Left kidney (tissue), 2 donors: ENCODE data around the gene MYO3B. TPM values are rescaled to one million over a fixed set of nuclear protein-coding genes. Genes with fewer than 3 reads are reported as not detected.
"Not testable (repeated sequence)": the region's sequence is repeated elsewhere in the genome, so short reads cannot be mapped to it uniquely, and the experiment has no call there.

ENCODE experiments used
- DNase-seq: peaks from one replicate; pipeline ENCODE4 v3.0.0-alpha.2; 2013
- polyA plus RNA-seq: library from polyadenylated mRNA; unstranded; fragments of 120-200 nt; gene quantifications from one replicate; pipeline ENCODE4 v1.2.1, GENCODE V29; 2013; ENCODE audit not compliant: insufficient read length

Gene MYO3B
- polyA plus RNA-seq, 1 donor: 7.8 TPM

DNA sequence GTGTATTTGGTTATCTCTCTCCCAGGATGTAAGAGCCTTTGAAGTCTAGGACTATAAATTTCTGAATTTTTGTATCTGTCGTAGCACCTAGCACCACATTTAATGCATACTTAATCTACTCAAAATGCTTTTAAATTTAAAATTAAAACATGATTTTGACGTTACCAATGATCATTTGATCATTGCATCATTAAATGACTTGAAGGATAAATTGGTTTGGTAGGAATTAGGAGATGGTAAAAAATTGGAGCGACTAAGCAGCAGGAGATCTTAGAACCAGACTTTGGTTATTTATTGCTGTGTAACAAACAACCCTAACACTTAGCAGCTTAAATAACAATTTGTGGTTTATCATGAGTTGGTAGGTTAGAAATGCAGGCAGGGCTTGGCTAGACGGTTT is 84.9 kb downstream of the MYO3B start:
- no peak for DNase-seq

DNA sequence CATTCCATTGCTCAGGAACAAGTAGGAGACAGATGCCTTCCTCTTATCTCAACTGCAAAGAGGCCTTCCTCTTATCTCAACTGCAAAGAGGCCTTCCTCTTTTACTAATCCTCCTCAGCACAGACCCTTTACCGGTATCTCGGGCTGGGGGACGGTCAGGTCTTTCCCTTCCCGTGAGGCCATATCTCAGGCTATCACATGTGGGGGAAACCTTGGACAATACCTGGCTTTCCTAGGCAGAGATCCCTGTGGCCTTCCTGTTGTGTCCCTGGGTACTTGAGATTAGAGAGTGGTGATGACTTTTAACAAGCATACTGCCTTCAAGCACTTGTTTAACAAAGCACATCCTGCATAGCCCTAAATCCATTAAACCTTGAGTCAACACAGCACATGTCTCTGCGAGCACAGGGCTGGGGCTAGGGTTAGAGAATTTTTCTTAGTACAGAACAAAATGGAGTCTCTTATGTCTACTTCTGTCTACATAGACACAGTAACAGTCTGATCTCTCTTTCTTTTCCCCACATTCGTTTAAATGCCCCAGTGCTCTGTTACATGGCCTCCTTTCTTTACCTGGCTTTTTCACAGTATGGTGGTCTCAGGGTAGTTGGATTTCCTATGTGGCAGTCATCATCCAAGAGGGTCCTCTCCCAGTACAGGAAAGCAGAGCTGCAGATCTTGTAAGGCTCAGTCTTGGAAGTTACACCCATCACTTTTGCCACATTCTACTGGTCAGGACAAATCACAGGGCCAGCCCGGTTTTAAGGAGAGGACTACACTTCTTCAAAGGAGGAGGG is 86.0 kb downstream of the MYO3B start:
- DNase-seq: not testable (repeated sequence)

DNA sequence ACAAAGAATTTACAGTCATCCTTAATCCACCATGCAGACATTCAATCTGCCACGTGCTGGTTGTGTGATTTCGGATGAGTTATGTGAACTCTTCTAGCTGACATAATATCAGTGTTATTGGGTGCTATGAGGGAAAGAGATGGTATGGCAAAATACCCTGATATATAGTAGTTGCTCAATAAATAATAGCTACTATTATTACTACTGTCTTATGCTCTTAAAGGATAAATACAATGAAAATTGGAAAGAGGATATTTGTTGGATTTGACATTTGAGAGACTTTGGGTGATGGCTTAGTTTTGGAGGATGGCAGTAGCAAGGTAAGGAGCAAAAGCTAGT is 86.5 kb downstream of the MYO3B start:
- no peak for DNase-seq

DNA sequence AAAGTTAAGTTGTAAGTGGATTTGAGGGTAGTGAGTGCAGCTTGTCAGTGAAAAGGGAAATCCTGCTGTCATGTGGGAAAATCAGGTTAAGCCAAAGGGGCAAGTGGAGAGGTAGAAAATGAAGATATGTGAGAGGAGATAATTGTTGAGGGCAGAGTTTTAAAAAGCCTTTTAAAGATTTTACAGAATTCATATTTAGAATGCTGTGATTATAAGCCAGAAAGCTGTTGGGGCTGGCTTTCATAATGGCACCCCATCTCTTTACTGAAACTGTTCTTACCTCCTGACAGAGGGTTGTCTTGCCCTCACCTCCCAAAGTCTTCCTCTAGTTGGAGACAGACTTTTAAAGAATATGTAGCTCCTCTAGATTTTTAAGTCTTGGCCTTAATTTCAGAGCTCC is 86.9 kb downstream of the MYO3B start:
- DNase-seq: no peak

DNA sequence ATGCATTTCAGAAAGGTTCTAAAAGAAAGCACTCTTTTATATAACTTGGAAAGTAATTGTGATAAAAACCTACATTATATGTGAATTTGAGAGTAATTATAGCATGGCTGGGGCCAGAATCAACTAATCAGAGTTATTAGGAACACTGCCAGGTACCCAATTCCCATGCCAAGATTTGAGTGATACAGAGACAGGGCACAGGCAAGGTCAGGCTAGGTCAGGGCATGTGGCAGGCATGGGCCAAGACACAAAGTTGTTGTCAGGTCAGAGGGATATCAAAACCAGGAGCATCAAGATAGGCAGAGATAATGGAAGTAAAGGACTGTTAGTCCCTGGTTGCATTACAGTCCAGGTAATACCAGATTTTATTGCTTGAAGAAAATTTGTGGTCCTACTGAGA is 87.4 kb downstream of the MYO3B start:
- DNase-seq: no peak

DNA sequence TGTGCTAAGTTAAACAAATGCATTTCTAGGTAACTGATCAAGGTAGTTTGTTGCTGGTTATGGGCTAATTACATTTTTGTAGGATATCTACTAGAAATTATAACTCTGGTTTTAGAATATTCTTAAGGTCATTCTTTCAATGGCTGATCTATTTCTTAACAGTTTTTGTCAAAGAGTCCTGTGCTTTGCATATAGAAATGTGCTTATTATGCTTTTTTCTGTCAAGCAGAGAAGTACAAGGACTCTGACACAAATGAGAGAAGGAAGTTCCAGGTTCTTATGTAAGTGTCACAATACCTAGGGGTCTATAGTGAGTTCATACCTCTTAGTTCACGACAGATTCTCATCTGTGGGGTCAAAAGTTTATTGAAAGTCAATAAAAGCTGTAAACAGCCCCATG is 88.4 kb downstream of the MYO3B start:
- no peak for DNase-seq

DNA sequence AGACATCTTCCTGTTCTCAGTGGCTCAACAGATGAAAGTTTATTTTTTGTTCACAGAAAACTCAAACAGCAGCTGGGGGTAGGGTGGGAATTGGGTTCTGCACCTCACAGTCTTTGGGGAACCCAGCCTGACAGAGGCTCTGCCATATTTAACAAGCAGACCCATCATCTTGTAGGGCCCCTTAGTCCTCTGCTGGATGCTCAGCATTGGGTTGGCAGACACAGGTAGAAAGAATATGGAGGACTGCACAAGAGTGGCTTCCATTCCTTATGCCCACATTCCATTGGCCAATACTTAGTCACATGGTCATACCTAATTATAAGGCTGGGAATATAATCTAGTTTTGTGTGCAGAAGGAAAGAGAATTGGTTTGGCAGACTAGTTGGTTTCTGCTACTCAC is 89.1 kb downstream of the MYO3B start:
- no peak for DNase-seq

DNA sequence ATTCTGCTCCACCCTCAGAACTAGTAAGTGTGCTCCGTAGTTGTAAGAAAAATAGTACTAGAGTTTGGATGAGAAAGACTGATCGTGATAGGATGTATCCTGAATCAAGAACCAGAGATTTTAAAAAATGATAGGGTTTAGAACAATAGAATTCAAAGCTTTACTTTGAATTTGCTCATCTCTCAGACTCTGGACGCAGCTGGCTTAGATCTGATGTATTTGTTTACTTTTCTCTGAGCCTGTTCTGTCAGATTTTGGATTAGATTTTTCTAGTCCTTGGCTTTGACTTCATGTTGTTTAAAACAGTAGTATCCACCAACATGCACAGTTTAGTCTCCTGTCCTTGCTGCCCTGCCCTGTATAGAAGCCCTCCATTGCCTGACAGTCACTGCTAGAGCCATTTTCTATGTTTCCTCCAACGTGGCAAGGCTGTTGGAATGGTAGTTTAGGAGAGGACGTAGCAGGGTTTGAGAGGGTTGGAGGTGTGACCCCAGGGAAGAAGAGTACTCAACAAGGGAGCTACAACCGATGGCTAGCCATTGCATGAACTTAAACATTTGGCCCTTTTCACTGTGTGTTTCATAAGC is 92.4 kb downstream of the MYO3B start:
- no peak for DNase-seq

DNA sequence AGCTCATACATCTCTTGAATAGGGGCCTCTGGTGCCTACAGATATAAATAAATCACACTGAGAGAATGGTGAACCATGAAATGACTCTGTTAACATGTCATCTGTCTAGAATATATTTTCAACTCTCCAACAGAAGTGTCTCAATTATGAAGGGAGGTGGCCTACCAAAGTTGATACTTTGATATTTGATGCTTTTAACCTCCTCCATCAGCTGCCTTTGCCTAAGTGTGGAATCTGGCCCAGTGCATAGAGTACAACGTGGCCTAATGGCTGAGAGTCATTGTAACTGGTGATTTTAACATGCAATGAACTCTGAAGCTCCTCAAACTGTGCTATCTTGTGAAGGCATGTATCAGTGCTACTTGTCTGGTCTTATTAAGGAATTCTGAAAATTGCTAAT is 93.4 kb downstream of the MYO3B start:
- DNase-seq: no peak

DNA sequence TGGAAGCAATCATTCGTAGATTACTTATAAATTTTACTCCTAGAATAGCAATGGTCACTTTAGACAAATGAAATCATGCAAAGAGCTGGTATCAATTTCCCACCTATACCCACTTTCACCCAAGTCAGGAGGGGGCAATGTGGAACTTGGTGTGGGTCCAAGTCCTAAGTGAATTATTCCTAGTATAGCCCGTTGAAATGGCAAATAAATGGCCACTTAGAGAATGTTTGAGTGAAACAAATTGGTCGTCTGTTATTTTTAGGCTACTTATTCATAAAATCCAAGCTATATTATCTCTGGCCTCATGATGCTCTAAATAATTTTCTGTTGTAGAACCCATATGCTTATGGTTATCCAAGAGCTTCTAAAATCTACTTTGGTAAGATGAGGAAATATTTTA is 98.1 kb downstream of the MYO3B start:
- no peak for DNase-seq

DNA sequence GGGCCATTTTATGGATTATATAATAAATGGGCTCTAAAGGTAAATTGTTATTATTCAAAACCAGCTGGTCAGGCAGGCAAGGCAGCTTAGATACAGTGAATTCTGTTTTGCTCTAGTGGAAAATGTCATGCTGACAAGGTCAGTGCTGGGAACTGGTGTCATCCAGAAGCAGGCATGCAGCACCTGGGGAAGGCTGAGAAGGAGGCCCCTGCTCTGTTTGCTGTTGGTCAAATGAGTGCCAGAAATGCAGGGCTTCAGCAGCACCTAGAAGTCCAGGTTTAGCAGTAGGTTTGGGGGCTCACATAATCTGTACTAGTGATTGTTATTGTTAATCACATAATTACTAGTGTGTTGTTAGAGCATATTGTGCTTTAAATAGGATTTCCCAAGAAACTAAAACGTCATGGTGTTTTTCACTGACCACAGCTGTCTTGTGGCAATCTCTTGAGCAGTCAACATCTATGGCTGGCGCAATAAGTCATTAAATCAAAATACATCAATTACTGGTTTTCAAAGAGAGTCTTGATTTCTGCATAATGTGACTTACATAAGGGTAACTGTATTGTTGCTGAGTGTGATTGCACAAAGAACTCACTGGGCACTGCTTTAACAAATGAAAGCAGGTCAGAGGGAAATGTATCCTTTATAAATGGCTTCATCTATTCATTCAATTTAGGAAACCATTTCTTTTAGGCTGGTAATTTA is 99.1 kb downstream of the MYO3B start:
- no peak for DNase-seq

DNA sequence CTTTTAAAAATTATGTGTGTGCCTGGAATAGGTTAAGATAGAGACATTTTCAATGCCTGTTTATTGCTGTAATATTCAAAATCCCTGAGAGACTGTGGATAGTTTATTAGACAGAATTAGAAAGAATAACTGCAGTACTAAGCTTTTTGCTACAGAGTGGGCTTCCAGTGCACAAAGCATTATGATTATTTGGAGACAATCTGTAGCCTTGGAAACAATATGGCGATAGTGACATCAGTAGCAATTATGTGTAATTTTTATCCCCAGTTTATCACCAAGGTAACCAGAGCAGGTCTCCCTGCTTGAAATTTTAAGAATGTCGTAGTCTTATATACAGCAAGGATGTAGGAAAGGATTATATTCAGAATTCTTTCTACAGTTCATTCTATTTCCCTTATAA is 100.0 kb downstream of the MYO3B start:
- DNase-seq: no peak

DNA sequence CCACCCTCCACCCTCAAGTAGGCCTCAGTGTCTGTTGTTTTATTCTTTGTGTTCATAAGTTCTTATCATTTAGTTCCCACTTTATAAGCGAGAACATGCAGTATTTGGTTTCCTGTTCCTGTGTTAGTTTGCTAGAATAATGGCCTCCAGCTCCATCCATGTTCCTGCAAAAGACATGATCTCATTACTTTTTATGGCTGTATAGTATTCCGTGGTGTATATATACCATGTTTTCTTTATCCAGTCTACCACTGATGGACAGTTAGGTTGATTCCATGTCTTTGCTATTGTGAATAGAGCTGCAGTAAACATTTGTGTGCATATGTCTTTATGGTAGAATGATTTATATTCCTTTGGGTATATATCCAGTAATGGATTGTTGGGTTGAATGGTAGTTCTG is 101.7 kb downstream of the MYO3B start:
- not testable (repeated sequence) for DNase-seq

DNA sequence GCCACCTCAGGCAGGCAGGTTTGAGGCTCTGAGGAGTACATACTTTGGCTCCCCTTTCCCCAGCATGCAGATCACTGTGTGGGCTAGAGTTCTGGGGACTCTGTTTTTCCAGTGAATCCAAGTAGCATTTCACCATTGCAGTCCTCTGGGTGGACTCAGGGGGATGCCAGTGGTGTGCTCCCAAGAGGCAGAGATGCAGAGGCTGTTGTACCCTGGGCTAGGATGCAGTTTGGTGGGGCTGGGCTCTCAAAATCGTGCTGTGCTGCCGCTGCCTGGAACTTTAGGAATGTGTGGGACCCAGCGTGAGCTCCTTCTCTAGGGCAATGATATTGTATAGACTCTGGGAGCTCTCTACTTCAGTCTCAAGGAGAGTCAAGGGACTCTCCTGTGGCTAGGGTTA is 104.9 kb downstream of the MYO3B start:
- DNase-seq: no peak

DNA sequence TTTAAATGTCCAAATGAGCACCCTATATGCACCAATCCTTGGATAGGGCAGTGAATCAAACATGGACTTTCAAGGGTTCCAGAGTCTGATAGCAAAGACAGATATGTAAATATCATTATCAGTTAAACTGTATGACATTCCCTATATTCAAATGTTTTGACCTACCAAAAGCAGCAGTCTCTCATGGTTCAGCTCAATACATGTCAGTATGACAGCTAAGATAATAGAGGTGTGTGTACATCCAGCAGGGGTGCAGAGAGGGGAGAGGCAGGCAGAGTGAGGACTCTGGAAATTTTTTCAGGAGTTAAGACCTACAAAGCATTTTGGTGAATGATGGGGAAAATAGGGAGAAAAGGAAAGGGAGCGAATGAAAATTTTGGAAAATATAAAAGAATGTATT is 106.3 kb downstream of the MYO3B start:
- no peak for DNase-seq

DNA sequence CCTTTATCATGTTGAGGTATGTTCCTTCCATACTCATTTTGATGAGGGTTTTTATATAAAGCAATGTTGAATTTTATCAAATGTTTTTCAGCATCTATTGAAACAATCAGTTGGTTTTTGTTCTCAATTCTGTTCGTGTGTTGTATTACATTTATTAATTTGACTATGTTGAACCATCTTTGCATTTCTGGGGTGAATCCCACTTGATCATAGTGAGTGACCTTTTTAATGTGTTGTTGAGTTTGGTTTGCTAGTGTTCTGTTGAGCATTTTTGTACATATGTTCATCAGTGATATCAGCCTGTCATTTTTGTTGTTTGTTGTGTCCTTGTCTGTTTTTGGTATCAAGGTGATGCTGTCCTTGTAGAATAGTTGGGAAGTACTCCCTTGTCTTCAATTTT is 110.9 kb downstream of the MYO3B start:
- no peak for DNase-seq

DNA sequence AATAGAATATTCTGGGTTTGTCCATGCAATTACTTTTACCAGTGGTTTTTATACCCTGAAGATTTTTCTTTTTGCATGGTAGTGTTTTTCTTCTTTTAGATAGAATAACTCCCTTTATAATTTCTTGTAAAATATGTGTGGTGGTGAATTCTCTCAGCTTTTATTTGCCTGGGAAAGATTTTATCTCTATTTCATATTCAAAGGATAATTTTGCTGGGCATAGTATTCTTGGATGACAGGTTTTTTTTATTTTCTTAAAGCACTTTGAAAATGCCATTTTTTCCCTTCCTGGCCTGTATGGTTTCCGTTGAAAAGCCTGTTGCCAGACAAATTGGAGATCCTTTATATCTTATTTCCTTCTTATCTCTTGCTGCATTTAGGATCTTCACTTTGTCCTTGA is 113.5 kb downstream of the MYO3B start:
- no peak for DNase-seq

DNA sequence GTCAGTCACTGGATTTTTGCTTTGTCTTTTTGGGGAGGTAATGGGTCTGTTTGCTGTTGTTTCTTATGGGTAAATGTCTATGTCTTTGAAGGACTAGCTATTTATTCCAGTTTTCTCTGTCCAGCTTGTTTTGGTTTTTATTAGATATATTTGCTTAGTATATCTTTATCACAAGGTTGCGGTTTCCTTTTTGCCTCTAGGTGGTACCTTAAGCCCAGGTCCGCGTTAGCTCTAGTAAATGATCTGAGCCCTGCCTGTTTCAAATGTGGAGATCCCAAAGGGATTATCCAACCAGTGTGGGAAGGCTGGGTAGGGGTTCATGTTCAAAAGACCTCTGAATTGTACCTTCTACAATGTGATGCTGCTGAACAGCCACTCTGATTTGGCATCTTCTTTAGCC is 114.5 kb downstream of the MYO3B start:
- DNase-seq: no peak

DNA sequence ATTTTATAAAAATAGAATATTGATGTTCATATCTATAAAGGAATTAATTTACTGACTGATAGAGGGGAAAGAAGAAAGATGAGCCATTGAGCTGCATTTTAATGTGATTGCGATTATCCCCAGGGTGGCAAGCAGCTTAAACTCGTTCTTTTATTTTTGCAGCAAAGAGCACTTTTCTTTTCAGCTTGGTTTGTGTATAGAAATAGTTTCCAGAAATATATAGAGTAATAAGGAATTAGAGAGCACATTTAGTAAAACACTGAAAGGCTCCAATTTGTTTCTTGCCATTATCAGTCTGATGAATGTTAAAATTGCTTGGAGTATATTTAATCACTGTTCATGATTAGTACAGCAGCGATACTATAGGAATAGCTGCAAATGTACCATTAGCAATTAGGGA is 119.5 kb downstream of the MYO3B start:
- no peak for DNase-seq

DNA sequence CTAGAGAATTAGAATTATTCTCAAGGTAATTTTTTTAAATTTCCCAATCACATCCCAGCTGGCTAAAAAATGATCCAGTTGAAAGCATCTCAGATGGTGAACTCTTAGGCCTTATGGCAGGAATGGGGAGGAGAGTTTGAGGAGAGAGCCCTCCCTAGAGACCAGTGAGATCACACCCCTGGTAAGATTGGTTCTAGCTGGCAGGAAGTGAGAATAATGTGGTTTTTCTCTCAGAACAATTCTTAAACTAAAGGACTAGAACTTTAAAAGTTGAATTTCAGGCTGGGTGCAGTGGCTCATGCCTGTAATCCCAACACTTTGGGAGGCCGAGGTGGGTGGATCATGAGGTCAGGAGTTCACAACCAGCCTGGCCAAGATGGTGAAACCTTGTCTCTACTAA is 120.2 kb downstream of the MYO3B start:
- no peak for DNase-seq

DNA sequence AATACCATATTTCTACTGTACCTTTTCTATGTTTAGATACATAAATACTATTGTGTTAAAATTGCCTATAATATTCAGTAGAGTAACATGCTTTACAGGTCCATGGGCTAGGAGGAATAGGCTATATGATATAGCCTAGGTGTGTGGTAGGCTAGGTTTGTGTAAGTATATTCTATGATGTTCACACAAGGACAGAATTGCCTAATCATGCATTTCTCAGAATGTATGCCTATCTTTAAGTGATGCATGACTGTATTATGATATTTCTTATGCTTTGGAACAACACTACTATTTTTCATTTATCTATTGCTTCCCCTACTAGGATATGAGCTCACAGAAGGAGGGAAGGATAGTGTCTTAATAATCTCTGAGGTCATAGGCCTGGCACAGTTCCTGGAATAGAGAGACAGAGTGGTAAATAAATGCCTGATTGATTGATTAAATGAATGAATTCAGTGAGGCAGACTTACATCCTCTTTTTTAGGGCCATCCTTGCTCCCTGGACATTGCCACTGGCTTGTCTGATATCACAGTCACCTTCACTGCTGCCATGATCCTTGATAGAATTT is 121.0 kb downstream of the MYO3B start:
- DNase-seq: no peak

DNA sequence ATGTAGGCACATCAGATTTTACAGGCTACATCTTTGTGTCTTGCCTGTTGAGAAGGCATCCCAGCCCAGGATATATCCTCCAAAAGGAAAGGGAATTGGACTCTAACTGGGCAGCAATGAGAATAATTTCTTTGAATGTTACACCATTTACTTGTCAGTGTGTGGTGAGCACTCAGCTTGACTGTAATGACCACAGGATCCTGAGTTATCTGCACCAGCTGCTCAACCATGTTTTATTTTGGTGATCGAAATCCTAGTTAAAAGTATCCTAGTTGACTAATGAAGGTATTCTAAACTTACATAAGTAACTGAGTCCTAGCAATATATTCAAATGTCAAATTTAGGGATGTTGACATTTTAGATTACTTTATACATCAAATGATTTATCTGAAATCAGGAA is 123.0 kb downstream of the MYO3B start:
- no peak for DNase-seq

DNA sequence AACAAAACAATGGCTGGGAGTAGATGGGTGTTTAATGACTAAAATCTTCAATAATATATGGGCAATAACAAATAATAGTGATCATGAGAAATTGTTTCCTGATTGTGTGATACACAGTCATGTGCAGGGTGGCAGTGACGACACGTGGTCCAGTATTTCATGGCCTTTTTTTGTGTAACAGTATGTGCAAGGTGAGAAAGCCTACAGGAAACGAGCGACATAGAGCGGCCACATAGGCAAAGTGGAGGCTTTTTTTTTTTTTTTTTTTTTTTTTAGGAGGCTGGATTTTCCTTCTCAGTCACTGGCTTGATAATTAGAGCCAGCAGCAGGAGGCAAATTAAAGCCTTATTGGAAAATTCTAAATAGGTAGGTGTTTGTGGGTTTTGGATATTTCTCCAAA is 123.7 kb downstream of the MYO3B start:
- DNase-seq: no peak
